ENCODE data around the gene ZNF804B. TPM values are rescaled to one million over a fixed set of nuclear protein-coding genes. Genes with fewer than 3 reads are reported as not detected.

ZNF804B gene
- total RNA-seq, 1 experiment from 2014 or later, result not detected

DNA sequence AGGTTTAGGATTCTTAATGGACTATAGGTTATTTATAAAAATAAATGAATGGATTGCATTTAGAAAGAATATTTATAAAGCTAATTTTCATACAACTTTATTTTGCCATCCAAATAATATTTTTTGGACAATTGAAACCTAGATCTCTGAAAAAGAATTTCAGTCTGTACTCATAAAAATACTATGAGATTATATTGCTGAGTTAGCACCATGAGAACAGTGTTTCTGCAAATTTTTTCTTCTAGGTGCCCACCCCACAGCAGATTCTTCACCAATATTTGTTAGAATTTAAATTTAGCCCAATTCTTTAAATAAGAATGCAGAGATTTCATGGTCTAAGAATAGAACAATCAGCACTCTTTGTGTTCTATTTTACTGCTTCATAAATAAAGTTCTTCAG is 121.6 kb downstream of the ZNF804B start:
- H2BK20ac ChIP-seq (ENCODE audit: low read depth, low read length, poor library complexity, severe bottlenecking), result no peak overlapping the region

More for the DNA sequence above, 121.6 kb downstream of the ZNF804B start:
- DNase-seq, result no peak
- H2BK120ac ChIP-seq (ENCODE audit: low read depth, low read length, poor library complexity, severe bottlenecking), result no peak overlapping the region
- no peaks in the 10 kb centered on the region for H3K23me2 ChIP-seq (ENCODE audit: insufficient read length, low read depth, low read length, poor library complexity, severe bottlenecking)
- H2AK5ac ChIP-seq (ENCODE audit: insufficient read length, low read length), result no peak overlapping the region
- peaks cover 6% of the 10 kb centered on the region in 2 experiments for H3K4me1 Mint-ChIP-seq
- H3K4me2 ChIP-seq (ENCODE audit: insufficient read depth, insufficient read length, low read length), result no peak overlapping the region
- H4K20me1 ChIP-seq (ENCODE audit: control insufficient read depth, insufficient read depth, insufficient read length), result no peaks in the 10 kb centered on the region
- H3K79me1 ChIP-seq (ENCODE audit: insufficient read depth, low read depth, low read length, poor library complexity, severe bottlenecking), result no peaks in the 10 kb centered on the region
- H3K27ac Mint-ChIP-seq, result no peak overlapping the region
- H3K27me3 ChIP-seq (ENCODE audit: insufficient read depth, low read length), result no peaks in the 10 kb centered on the region
- no peak overlapping the region for H2AFZ ChIP-seq (ENCODE audit: low read length)
- no peak overlapping the region for H2BK12ac ChIP-seq (ENCODE audit: insufficient read length, low read depth, low read length)
- no peak overlapping the region for H4K8ac ChIP-seq (replicated peaks; ENCODE audit: insufficient read length, low read depth, low read length)
- no peak overlapping the region for H3T11ph ChIP-seq (ENCODE audit: low read length)
- TF ChIP-seq, protein P1, sequence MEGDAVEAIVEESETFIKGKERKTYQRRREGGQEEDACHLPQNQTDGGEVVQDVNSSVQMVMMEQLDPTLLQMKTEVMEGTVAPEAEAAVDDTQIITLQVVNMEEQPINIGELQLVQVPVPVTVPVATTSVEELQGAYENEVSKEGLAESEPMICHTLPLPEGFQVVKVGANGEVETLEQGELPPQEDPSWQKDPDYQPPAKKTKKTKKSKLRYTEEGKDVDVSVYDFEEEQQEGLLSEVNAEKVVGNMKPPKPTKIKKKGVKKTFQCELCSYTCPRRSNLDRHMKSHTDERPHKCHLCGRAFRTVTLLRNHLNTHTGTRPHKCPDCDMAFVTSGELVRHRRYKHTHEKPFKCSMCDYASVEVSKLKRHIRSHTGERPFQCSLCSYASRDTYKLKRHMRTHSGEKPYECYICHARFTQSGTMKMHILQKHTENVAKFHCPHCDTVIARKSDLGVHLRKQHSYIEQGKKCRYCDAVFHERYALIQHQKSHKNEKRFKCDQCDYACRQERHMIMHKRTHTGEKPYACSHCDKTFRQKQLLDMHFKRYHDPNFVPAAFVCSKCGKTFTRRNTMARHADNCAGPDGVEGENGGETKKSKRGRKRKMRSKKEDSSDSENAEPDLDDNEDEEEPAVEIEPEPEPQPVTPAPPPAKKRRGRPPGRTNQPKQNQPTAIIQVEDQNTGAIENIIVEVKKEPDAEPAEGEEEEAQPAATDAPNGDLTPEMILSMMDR (conservative IDR thresholded peaks at IDR 0.05), result no peak
- H3K36me3 Mint-ChIP-seq (ENCODE audit: insufficient read depth in 1 of 3, low read depth in 3 of 3), result no peaks in the 10 kb centered on the region
- H3K9me3 Mint-ChIP-seq, result no peaks in the 10 kb centered on the region
- H3K9me3 ChIP-seq (ENCODE audit: control insufficient read depth, low read depth, low read length), result no peaks in the 10 kb centered on the region
- H4K91ac ChIP-seq (ENCODE audit: insufficient read length, low read depth, low read length), result no peak overlapping the region
- H3K23ac ChIP-seq (ENCODE audit: insufficient read length, low read depth, low read length), result no peak overlapping the region
- H2BK15ac ChIP-seq (ENCODE audit: low read depth, low read length), result no peak overlapping the region
- H2BK5ac ChIP-seq (ENCODE audit: insufficient read length, low read length), result no peak overlapping the region
- no peak overlapping the region for H4K5ac ChIP-seq (ENCODE audit: insufficient read length, low read depth, low read length)
- H3K4ac ChIP-seq (ENCODE audit: low read depth, low read length), result no peak overlapping the region
- H3K18ac ChIP-seq (ENCODE audit: insufficient read length, low read depth, low read length), result no peak overlapping the region
- no peak overlapping the region for H3K56ac ChIP-seq (ENCODE audit: insufficient read length, low read depth, low read length)
- no peaks in the 10 kb centered on the region for H3K4me1 ChIP-seq (ENCODE audit: insufficient read depth, low read length)
- H3K9ac ChIP-seq (ENCODE audit: extremely low read depth, insufficient read length, low read length), result no peak overlapping the region
- H3K79me2 ChIP-seq (ENCODE audit: insufficient read depth, low read length), result no peaks in the 10 kb centered on the region
- no peak overlapping the region for H3K14ac ChIP-seq (ENCODE audit: insufficient read depth, low read length)
- H3K27me3 Mint-ChIP-seq (ENCODE audit: low read depth), result no peaks in the 10 kb centered on the region
- no peak overlapping the region for H3K27ac ChIP-seq (ENCODE audit: insufficient read length, low read depth, low read length)
- no peak overlapping the region for H3K4me3 Mint-ChIP-seq

Data from H9 (cell line).